GM12873 (cell line): ENCODE measurements around the gene CCDC196.

Experiments
- TF ChIP-seq, protein P1 (sequence below): IDR thresholded peaks from 2 replicates; pipeline ENCODE4 v1.5.1; 2012; ENCODE audit warnings: low read depth, mild to moderate bottlenecking, moderate library complexity, low read length, control low read depth; ENCODE audit not compliant: insufficient read depth; ENCODE audit errors: missing control alignments

CCDC196 gene

DNA sequence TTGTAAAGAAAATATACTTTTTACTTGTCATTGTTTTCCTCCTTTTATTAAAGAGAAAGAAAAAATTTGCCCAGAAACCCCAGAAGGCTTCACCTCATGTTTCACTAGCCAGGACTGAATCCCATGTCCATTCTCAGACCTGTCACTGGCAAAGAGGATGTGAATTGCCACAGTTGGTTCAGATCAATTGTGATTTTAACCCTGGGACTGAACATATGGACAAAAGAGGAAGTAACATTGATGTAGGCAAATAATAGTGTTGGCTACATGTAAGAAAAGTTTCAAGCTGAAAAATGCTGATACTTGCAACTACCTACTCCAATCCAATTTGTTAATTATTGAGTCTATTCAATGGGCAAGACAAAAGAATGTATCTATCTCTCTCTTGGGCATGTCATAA lies 8.6 kb upstream of the CCDC196 start:
- TF ChIP-seq, protein P1, sequence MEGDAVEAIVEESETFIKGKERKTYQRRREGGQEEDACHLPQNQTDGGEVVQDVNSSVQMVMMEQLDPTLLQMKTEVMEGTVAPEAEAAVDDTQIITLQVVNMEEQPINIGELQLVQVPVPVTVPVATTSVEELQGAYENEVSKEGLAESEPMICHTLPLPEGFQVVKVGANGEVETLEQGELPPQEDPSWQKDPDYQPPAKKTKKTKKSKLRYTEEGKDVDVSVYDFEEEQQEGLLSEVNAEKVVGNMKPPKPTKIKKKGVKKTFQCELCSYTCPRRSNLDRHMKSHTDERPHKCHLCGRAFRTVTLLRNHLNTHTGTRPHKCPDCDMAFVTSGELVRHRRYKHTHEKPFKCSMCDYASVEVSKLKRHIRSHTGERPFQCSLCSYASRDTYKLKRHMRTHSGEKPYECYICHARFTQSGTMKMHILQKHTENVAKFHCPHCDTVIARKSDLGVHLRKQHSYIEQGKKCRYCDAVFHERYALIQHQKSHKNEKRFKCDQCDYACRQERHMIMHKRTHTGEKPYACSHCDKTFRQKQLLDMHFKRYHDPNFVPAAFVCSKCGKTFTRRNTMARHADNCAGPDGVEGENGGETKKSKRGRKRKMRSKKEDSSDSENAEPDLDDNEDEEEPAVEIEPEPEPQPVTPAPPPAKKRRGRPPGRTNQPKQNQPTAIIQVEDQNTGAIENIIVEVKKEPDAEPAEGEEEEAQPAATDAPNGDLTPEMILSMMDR = no peak

DNA sequence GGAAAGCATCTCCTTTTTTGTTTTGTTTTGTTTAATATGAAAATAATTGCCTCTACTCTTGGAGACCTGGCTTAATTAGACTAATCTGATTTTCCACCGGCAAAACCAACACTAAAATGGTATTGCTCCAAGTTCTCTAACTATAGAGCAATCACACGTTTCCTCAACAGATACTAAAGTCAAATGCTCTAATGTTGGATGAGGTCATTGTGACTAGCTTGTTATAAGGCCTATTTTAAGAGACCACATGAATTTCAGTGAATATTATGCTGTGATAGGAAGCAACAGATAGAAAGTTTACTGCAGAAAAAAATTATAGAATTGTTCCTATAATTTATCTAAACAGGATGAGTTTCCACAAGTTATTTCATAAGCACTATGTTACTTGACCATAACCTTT lies 3.3 kb upstream of the CCDC196 start:
- TF ChIP-seq, protein P1 = no peak

DNA sequence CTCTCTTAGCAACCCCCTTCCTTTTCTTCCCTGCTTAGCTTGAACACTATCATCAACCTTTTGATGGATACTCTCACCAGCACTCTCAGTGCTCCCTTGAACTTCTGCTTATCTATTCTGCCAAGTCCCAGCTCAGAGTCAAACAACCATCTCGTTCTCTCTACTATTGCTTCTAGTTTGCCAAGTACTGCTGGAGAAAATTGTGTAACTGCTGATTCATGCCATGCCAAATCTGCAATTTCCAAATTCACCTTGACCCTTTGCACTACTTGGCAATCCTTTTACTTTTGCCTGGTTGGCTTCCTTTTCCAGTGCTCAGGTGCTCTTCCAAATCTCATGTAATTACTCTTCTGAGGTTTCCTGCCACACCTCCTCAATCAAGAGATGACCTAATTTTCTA lies 2.8 kb upstream of the CCDC196 start:
- TF ChIP-seq, protein P1 = no peak

DNA sequence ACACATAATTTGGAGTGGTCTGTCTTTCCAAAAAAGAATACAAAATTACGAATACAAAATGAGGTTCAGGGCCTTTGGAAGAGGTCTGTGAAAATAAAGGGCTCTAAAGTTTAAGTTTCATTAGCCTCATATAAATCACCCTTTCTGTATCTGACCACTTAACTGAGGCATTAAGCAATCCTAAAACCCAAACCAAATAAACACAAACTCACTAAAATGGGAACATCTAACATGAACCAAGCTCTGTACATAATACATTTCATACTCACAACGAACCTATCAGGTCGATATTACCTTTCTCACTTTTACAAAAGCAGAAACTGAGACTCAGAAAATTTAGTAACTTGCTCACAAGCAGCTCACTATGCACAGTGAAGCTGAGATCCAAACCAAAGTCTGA lies 1.1 kb upstream of the CCDC196 start:
- TF ChIP-seq, protein P1 = no peak

DNA sequence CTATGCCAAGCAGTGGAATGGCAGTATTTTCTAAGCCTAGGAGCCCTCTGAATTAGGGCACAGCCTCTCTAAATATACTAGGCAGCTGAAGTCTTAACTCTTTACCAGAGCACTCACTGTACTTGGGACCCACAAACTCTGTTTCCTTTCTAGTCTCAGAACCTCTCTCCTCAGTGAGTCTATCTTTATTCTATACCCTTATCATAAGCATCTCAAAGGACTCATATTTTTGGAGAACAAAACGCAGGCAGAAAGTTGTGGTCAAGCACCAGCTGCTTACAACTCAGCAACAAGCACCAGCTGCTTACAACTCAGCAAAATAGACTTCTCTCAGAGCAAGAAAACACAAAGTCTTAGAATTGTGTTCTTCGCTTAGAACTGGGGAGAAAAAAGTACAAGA lies 993 bp downstream of the CCDC196 start:
- TF ChIP-seq, protein P1 = no peak

DNA sequence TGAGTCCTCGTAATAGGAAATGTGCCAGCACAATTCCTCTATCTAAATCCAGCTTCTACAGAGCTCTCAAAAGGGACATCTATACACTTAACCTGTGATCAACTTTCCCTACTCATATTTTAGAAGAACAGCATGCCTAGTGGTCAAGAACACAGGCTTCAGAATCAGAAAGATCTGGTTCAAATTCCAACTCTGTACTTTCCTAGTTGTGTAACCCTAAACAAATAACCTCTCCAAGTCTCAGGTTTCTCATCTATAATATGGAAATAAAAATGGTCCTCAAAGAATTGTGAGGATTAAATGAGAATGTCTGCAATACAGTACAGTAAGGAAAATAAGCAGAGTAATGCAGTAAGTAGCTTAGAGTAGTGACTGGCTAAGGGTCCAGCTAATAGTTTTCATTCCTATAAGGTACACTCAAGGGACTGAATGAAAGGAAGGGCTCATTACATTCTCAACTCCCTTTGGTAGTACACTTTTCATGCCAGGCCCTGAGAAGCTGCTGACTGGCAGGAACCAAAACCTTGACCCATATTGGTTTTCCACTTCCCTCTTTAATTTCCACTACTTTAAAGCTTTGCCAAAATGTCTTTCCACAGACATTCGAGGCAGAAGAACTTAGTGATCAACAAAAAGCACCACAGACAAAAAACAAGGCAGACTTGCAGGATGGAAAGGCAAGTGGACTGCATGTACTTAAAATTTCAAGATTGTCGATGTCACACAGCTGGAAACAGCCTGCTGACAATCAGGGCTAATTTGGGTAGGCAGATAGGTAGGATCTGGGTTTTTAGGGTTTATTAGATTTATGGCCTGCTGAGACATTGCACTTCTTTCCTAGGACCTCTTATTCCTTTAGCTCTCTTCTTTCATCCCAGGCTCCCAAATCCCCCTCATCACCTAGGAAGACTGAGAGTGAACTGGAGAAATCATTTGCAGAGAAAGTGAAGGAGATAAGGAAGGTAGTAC lies 4.3 kb downstream of the CCDC196 start:
- TF ChIP-seq, protein P1 = no peak

DNA sequence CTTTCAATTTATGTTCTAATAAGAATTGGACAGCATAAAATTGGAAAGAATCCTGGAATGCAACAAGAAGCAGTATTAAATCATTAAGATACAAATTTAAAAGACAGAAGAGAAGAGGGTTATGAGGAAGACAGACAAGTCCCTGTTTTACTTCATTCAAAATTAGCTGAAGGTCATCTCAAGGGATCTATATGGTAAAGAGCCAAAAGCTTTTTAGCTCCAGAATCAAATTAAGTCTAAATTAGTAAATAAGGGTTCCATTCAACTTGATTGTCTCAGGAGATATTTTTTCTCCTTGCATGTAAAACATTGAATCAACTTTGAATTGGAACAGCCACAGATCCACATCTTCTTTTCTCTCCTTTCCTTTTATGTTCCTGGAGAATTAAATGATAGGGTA lies 7.6 kb downstream of the CCDC196 start:
- TF ChIP-seq, protein P1 = no peak
